Stimulated activated naive B cell treated with anti-CD40 and anti-IgM and Interleukin-4, amounts not matched to agents 10 μg/mL and 1 μg/mL and 100 μg/mL, for 72 hours (primary cell): ENCODE measurements around the gene LAMA2.

ENCODE experiments used
- ATAC-seq, 2 donors: fragments of 150-1000 bp; cut with Tn5 transposase; replicated peaks; 2 replicates each; pipeline ENCODE4 v1.10.0; 2021; ENCODE audit warnings: moderate library complexity in 1 of 2
- DNase-seq: peaks from one replicate; pipeline ENCODE4 v3.0.0; 2021
- H3K27ac Mint-ChIP-seq: one replicate; pipeline ENCODE4 v1.8.0; 2022; ENCODE audit warnings: mild to moderate bottlenecking, mixed read lengths
- H3K27me3 Mint-ChIP-seq, 2 donors: one replicate each; pipeline ENCODE4 v1.8.0; 2022; ENCODE audit warnings: mixed read lengths in 2 of 2
- H3K36me3 Mint-ChIP-seq, 2 donors: one replicate each; pipeline ENCODE4 v1.8.0; 2022; ENCODE audit warnings: mixed read lengths in 2 of 2, mild to moderate bottlenecking in 1 of 2
- H3K4me1 Mint-ChIP-seq, 2 donors: one replicate each; pipeline ENCODE4 v1.8.0; 2022; ENCODE audit warnings: mixed read lengths in 2 of 2, mild to moderate bottlenecking in 1 of 2
- H3K4me3 Mint-ChIP-seq, 2 donors: one replicate each; pipeline ENCODE4 v1.8.0; 2022; ENCODE audit warnings: mild to moderate bottlenecking in 2 of 2, mixed read lengths in 2 of 2, moderate library complexity in 1 of 2
- H3K9me3 Mint-ChIP-seq, 2 donors: one replicate each; pipeline ENCODE4 v1.8.0; 2022; ENCODE audit warnings: mixed read lengths in 2 of 2, mild to moderate bottlenecking in 1 of 2

The LAMA2 gene

GRCh38 chr6:129251669-129252376, 368.9 kb downstream of the LAMA2 start:
- Mint-ChIP-seq H3K36me3 (no peaks in the 10 kb centered on the region), H3K27me3 (peaks cover 0 to 4% of the 10 kb centered on the region in 2 donors), H3K4me1 (no peaks in the 10 kb centered on the region), H3K9me3 (no peaks in the 10 kb centered on the region), H3K27ac (no peak overlapping the region), H3K4me3 (no peak overlapping the region)
- ATAC-seq (peak; percentile 74 to 76), DNase-seq (peak; percentile 29)

- Mint-ChIP-seq H3K27ac (no peak overlapping the region), H3K4me3 (no peak overlapping the region), H3K9me3 (no peaks in the 10 kb centered on the region), H3K27me3 (peaks cover 0 to 4% of the 10 kb centered on the region in 2 donors), H3K4me1 (no peaks in the 10 kb centered on the region), H3K36me3 (no peaks in the 10 kb centered on the region)
- ATAC-seq (no peak), DNase-seq (no peak)
These were observed 369.6 kb downstream of the LAMA2 start for GRCh38 chr6:129252377-129253071.

- Mint-ChIP-seq H3K27me3 (peaks cover 0 to 4% of the 10 kb centered on the region in 2 donors), H3K4me1 (no peaks in the 10 kb centered on the region), H3K27ac (no peak overlapping the region), H3K9me3 (no peaks in the 10 kb centered on the region), H3K36me3 (no peaks in the 10 kb centered on the region), H3K4me3 (no peak overlapping the region)
- DNase-seq (no peak), ATAC-seq (no peak)
These were observed 370.3 kb downstream of the LAMA2 start for GRCh38 chr6:129253242-129253641.

GRCh38 chr6:129253727-129254126, 370.8 kb downstream of the LAMA2 start:
- H3K4me1 Mint-ChIP-seq = no peaks in the 10 kb centered on the region
- H3K27ac Mint-ChIP-seq = no peak overlapping the region
- no peak overlapping the region for H3K4me3 Mint-ChIP-seq
- peaks cover 0 to 4% of the 10 kb centered on the region in 2 donors for H3K27me3 Mint-ChIP-seq
- DNase-seq = no peak
- H3K9me3 Mint-ChIP-seq = no peaks in the 10 kb centered on the region
- ATAC-seq = no peak
- H3K36me3 Mint-ChIP-seq = no peaks in the 10 kb centered on the region

GRCh38 chr6:129257196-129257595, 374.3 kb downstream of the LAMA2 start:
- H3K27me3 Mint-ChIP-seq = peaks cover 0 to 4% of the 10 kb centered on the region in 2 donors
- no peaks in the 10 kb centered on the region for H3K9me3 Mint-ChIP-seq
- no peak overlapping the region for H3K27ac Mint-ChIP-seq
- H3K36me3 Mint-ChIP-seq = no peaks in the 10 kb centered on the region
- DNase-seq = no peak
- H3K4me1 Mint-ChIP-seq = no peaks in the 10 kb centered on the region
- H3K4me3 Mint-ChIP-seq = no peak overlapping the region
- ATAC-seq = no peak

GRCh38 chr6:129262661-129263060, 379.7 kb downstream of the LAMA2 start:
- no peak for DNase-seq
- no peak overlapping the region for H3K4me3 Mint-ChIP-seq
- no peaks in the 10 kb centered on the region for H3K27me3 Mint-ChIP-seq
- no peaks in the 10 kb centered on the region for H3K9me3 Mint-ChIP-seq
- no peak for ATAC-seq
- H3K27ac Mint-ChIP-seq = no peak overlapping the region
- H3K4me1 Mint-ChIP-seq = no peaks in the 10 kb centered on the region
- H3K36me3 Mint-ChIP-seq = no peaks in the 10 kb centered on the region

- Mint-ChIP-seq H3K4me1 (no peaks in the 10 kb centered on the region), H3K4me3 (no peak overlapping the region), H3K9me3 (no peaks in the 10 kb centered on the region), H3K36me3 (no peaks in the 10 kb centered on the region), H3K27ac (no peak overlapping the region), H3K27me3 (no peaks in the 10 kb centered on the region)
- ATAC-seq (no peak), DNase-seq (no peak)
These were observed 380.2 kb downstream of the LAMA2 start for GRCh38 chr6:129263176-129263575.

GRCh38 chr6:129264480-129265045, 381.6 kb downstream of the LAMA2 start:
- no peaks in the 10 kb centered on the region for H3K36me3 Mint-ChIP-seq
- H3K4me3 Mint-ChIP-seq = no peak overlapping the region
- no peaks in the 10 kb centered on the region for H3K4me1 Mint-ChIP-seq
- ATAC-seq (no peak), DNase-seq (no peak)
- no peak overlapping the region for H3K27ac Mint-ChIP-seq
- H3K27me3 Mint-ChIP-seq = no peaks in the 10 kb centered on the region
- no peaks in the 10 kb centered on the region for H3K9me3 Mint-ChIP-seq

- H3K4me1 Mint-ChIP-seq = no peaks in the 10 kb centered on the region
- no peaks in the 10 kb centered on the region for H3K27me3 Mint-ChIP-seq
- no peak overlapping the region for H3K27ac Mint-ChIP-seq
- no peak overlapping the region for H3K4me3 Mint-ChIP-seq
- H3K36me3 Mint-ChIP-seq = no peaks in the 10 kb centered on the region
- DNase-seq = no peak
- ATAC-seq = no peak
- no peaks in the 10 kb centered on the region for H3K9me3 Mint-ChIP-seq
These were observed 384.1 kb downstream of the LAMA2 start for GRCh38 chr6:129267028-129267427.

GRCh38 chr6:129269076-129269475, 386.1 kb downstream of the LAMA2 start:
- no peak for ATAC-seq
- Mint-ChIP-seq H3K27me3 (no peaks in the 10 kb centered on the region), H3K27ac (no peak overlapping the region), H3K36me3 (no peaks in the 10 kb centered on the region), H3K9me3 (no peaks in the 10 kb centered on the region), H3K4me1 (no peaks in the 10 kb centered on the region), H3K4me3 (no peak overlapping the region)
- no peak for DNase-seq

- H3K4me1 Mint-ChIP-seq = no peaks in the 10 kb centered on the region
- no peak for ATAC-seq
These were observed 387.0 kb downstream of the LAMA2 start for GRCh38 chr6:129269891-129270290.

GRCh38 chr6:129270450-129270849, 387.5 kb downstream of the LAMA2 start:
- Mint-ChIP-seq H3K27me3 (no peaks in the 10 kb centered on the region), H3K4me3 (no peak overlapping the region), H3K9me3 (no peaks in the 10 kb centered on the region), H3K36me3 (no peaks in the 10 kb centered on the region), H3K4me1 (no peaks in the 10 kb centered on the region), H3K27ac (no peak overlapping the region)
- ATAC-seq = no peak
- DNase-seq = no peak

More at GRCh38 chr6:129269891-129270290, 387.0 kb downstream of the LAMA2 start:
- Mint-ChIP-seq H3K27ac (no peak overlapping the region), H3K27me3 (no peaks in the 10 kb centered on the region), H3K9me3 (no peaks in the 10 kb centered on the region), H3K4me3 (no peak overlapping the region), H3K36me3 (no peaks in the 10 kb centered on the region)
- DNase-seq = no peak

- H3K27ac Mint-ChIP-seq = no peak overlapping the region
- no peaks in the 10 kb centered on the region for H3K36me3 Mint-ChIP-seq
- H3K4me3 Mint-ChIP-seq = no peak overlapping the region
- DNase-seq = no peak
- no peaks in the 10 kb centered on the region for H3K9me3 Mint-ChIP-seq
- H3K4me1 Mint-ChIP-seq = no peaks in the 10 kb centered on the region
- no peaks in the 10 kb centered on the region for H3K27me3 Mint-ChIP-seq
- ATAC-seq = no peak
These were observed 390.2 kb downstream of the LAMA2 start for GRCh38 chr6:129273161-129273560.

GRCh38 chr6:129276461-129276860, 393.5 kb downstream of the LAMA2 start:
- no peak for ATAC-seq
- peaks cover 0 to 4% of the 10 kb centered on the region in 2 donors for H3K27me3 Mint-ChIP-seq
- no peaks in the 10 kb centered on the region for H3K36me3 Mint-ChIP-seq
- no peak for DNase-seq
- H3K4me3 Mint-ChIP-seq = no peak overlapping the region
- no peaks in the 10 kb centered on the region for H3K9me3 Mint-ChIP-seq
- H3K27ac Mint-ChIP-seq = no peak overlapping the region
- H3K4me1 Mint-ChIP-seq = no peaks in the 10 kb centered on the region

- Mint-ChIP-seq H3K4me3 (no peak overlapping the region), H3K36me3 (no peaks in the 10 kb centered on the region)
- ATAC-seq = no peak
These were observed 394.0 kb downstream of the LAMA2 start for GRCh38 chr6:129276986-129277385.

More at GRCh38 chr6:129276986-129277385, 394.0 kb downstream of the LAMA2 start:
- Mint-ChIP-seq H3K27ac (no peak overlapping the region), H3K27me3 (peaks cover 0 to 4% of the 10 kb centered on the region in 2 donors), H3K4me1 (no peaks in the 10 kb centered on the region), H3K9me3 (no peaks in the 10 kb centered on the region)
- DNase-seq = no peak
